ENCODE results near the gene PHYHD1.

PHYHD1 gene

GRCh38 chr9:128901822-128902221 is 19.0 kb upstream of the PHYHD1 start:
- H3K4me3 ChIP-seq (ENCODE audit: low read length in 2 of 2) = no peak overlapping the region
- H3K9me3 ChIP-seq (ENCODE audit: control insufficient read depth in 2 of 2, low read length in 2 of 2) = no peaks in the 10 kb centered on the region
- H3K27ac ChIP-seq (ENCODE audit: low read length) = no peak overlapping the region
- no peak overlapping the region for H3K9ac ChIP-seq (ENCODE audit: low read length in 2 of 2)
- H3K27me3 ChIP-seq (ENCODE audit: control insufficient read depth in 1 of 2, insufficient read depth in 2 of 2, low read length in 2 of 2) = no peaks in the 10 kb centered on the region
- peaks cover 5 to 9% of the 10 kb centered on the region in 2 donors for H3K36me3 ChIP-seq (ENCODE audit: control insufficient read depth in 2 of 2, insufficient read depth in 2 of 2, low read length in 2 of 2)
- H3K4me1 ChIP-seq (ENCODE audit: control insufficient read depth, insufficient read depth, low read length) = peaks cover 5% of the 10 kb centered on the region

GRCh38 chr9:128902351-128903078 is 18.3 kb upstream of the PHYHD1 start:
- peaks cover 5% of the 10 kb centered on the region for H3K4me1 ChIP-seq (ENCODE audit: control insufficient read depth, insufficient read depth, low read length)
- no peaks in the 10 kb centered on the region for H3K9me3 ChIP-seq (ENCODE audit: control insufficient read depth in 2 of 2, low read length in 2 of 2)
- H3K4me3 ChIP-seq (ENCODE audit: low read length in 2 of 2) = no peak overlapping the region
- peak overlapping the region; percentile 18 for H3K27ac ChIP-seq (ENCODE audit: low read length)
- H3K36me3 ChIP-seq (ENCODE audit: control insufficient read depth in 2 of 2, insufficient read depth in 2 of 2, low read length in 2 of 2) = peaks cover 8 to 15% of the 10 kb centered on the region in 2 donors
- no peak overlapping the region for H3K9ac ChIP-seq (ENCODE audit: low read length in 2 of 2)
- H3K27me3 ChIP-seq (ENCODE audit: control insufficient read depth in 1 of 2, insufficient read depth in 2 of 2, low read length in 2 of 2) = no peaks in the 10 kb centered on the region

- Histone ChIP-seq H3K4me1 (ENCODE audit: control insufficient read depth, insufficient read depth, low read length) (peaks cover 5% of the 10 kb centered on the region), H3K27ac (ENCODE audit: low read length) (peak overlapping the region; percentile 18), H3K4me3 (ENCODE audit: low read length in 2 of 2) (no peak overlapping the region), H3K9ac (ENCODE audit: low read length in 2 of 2) (no peak overlapping the region), H3K27me3 (ENCODE audit: control insufficient read depth in 1 of 2, insufficient read depth in 2 of 2, low read length in 2 of 2) (no peaks in the 10 kb centered on the region), H3K36me3 (ENCODE audit: control insufficient read depth in 2 of 2, insufficient read depth in 2 of 2, low read length in 2 of 2) (peaks cover 13 to 20% of the 10 kb centered on the region in 2 donors), H3K9me3 (ENCODE audit: control insufficient read depth in 2 of 2, low read length in 2 of 2) (no peaks in the 10 kb centered on the region)
Measured at GRCh38 chr9:128903079-128903461, 17.7 kb upstream of the PHYHD1 start.

DNA sequence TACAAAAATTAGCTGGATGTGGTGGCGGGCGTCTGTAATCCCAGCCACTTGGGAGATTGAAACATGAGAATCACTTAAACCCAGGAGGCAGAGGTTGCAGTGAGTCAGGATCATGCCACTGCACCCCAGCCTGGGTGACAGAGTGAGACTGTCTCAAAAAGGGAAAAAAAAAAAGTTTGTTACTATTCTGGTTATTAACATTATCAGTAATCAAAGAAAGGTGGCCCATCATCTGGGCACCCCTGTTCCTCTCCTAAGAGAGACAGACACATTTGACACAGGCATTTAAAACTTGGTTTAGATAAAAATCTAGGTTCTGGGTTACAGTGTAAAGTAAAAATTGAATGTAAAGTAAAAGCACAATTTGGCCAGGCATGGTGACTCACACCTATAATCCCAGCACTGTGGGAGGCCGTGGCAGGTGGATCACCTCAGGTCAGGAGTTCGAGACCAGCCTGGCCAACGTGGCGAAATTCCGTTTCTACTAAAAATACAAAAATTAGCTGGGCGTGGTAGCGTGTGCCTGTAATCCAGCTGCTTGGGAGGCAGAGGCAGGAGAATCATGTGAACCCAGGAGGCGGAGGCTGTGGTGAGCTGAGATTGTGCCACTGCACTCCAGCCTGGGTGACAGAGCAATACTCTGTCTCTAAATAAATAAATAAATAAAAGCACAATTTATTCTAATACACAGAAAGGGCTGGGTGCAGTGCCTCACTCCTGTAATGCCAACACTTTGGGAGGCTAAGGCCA is 16.7 kb upstream of the PHYHD1 start:
- Histone ChIP-seq H3K27ac (ENCODE audit: low read length) (no peak overlapping the region), H3K4me3 (ENCODE audit: low read length in 2 of 2) (no peak overlapping the region), H3K9ac (ENCODE audit: low read length in 2 of 2) (no peak overlapping the region), H3K27me3 (ENCODE audit: control insufficient read depth in 1 of 2, insufficient read depth in 2 of 2, low read length in 2 of 2) (no peaks in the 10 kb centered on the region), H3K9me3 (ENCODE audit: control insufficient read depth in 2 of 2, low read length in 2 of 2) (no peaks in the 10 kb centered on the region), H3K4me1 (ENCODE audit: control insufficient read depth, insufficient read depth, low read length) (peaks cover 5% of the 10 kb centered on the region), H3K36me3 (ENCODE audit: control insufficient read depth in 2 of 2, insufficient read depth in 2 of 2, low read length in 2 of 2) (peaks cover 22 to 26% of the 10 kb centered on the region in 2 donors)

GRCh38 chr9:128905964-128906363 is 14.8 kb upstream of the PHYHD1 start:
- Histone ChIP-seq H3K9ac (ENCODE audit: low read length in 2 of 2) (no peak overlapping the region), H3K36me3 (ENCODE audit: control insufficient read depth in 2 of 2, insufficient read depth in 2 of 2, low read length in 2 of 2) (peaks cover 19 to 31% of the 10 kb centered on the region in 2 donors), H3K4me3 (ENCODE audit: low read length in 2 of 2) (no peak overlapping the region), H3K4me1 (ENCODE audit: control insufficient read depth, insufficient read depth, low read length) (peaks cover 17% of the 10 kb centered on the region), H3K9me3 (ENCODE audit: control insufficient read depth in 2 of 2, low read length in 2 of 2) (no peaks in the 10 kb centered on the region), H3K27me3 (ENCODE audit: control insufficient read depth in 1 of 2, insufficient read depth in 2 of 2, low read length in 2 of 2) (no peaks in the 10 kb centered on the region), H3K27ac (ENCODE audit: low read length) (no peak overlapping the region)

DNA sequence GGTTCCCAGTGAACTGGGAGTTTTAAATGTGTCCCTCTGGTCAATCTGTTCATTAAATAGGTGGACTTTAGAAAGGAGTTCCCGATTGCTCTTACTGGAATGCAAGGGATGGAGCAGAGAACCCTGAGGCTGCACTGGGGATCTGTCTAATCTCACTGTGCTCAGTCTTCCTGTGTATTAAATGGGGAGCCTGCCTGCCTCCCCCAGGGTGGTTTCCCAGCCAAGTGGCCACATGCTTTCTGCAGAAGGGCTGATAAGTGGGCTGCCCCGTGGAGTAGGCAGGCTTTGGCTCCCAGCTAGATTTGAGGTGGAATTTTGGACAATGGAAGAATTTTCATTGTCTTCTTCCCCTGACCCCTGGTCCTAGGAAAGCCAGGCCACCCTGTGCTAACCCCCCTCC is 14.0 kb upstream of the PHYHD1 start:
- Histone ChIP-seq H3K9ac (ENCODE audit: low read length in 2 of 2) (no peak overlapping the region), H3K36me3 (ENCODE audit: control insufficient read depth in 2 of 2, insufficient read depth in 2 of 2, low read length in 2 of 2) (peaks cover 19 to 31% of the 10 kb centered on the region in 2 donors), H3K4me1 (ENCODE audit: control insufficient read depth, insufficient read depth, low read length) (peaks cover 25% of the 10 kb centered on the region), H3K9me3 (ENCODE audit: control insufficient read depth in 2 of 2, low read length in 2 of 2) (no peaks in the 10 kb centered on the region), H3K27me3 (ENCODE audit: control insufficient read depth in 1 of 2, insufficient read depth in 2 of 2, low read length in 2 of 2) (no peaks in the 10 kb centered on the region), H3K27ac (ENCODE audit: low read length) (no peak overlapping the region), H3K4me3 (ENCODE audit: low read length in 2 of 2) (no peak overlapping the region)

- Histone ChIP-seq H3K4me1 (ENCODE audit: control insufficient read depth, insufficient read depth, low read length) (peaks cover 37% of the 10 kb centered on the region), H3K27me3 (ENCODE audit: control insufficient read depth in 1 of 2, insufficient read depth in 2 of 2, low read length in 2 of 2) (no peaks in the 10 kb centered on the region), H3K9me3 (ENCODE audit: control insufficient read depth in 2 of 2, low read length in 2 of 2) (no peaks in the 10 kb centered on the region), H3K4me3 (ENCODE audit: low read length in 2 of 2) (no peak overlapping the region), H3K36me3 (ENCODE audit: control insufficient read depth in 2 of 2, insufficient read depth in 2 of 2, low read length in 2 of 2) (peaks cover 19 to 31% of the 10 kb centered on the region in 2 donors), H3K27ac (ENCODE audit: low read length) (no peak overlapping the region), H3K9ac (ENCODE audit: low read length in 2 of 2) (no peak overlapping the region)
Measured at GRCh38 chr9:128908372-128908771, 12.4 kb upstream of the PHYHD1 start.

DNA sequence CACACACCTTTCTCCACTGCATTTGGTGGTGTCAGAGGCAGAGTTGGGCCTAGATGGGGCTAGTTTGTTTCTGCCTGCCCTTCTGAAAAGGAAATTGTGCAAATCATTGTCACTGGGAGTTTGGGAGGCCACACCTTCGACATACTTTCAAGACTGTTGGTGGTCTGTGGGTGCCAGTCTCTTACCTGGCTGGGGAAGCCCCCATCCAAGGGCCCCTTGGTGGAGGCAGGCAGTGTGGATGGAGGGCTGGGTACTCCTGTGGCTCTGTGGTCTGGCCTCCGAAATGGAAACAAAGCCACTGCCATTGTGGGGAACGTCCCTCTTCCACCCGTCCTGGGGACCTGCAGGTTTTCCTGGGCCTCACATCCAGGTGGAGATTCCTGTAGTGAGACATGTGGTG is 10.9 kb upstream of the PHYHD1 start:
- Histone ChIP-seq H3K36me3 (ENCODE audit: control insufficient read depth in 2 of 2, insufficient read depth in 2 of 2, low read length in 2 of 2) (peaks cover 19 to 31% of the 10 kb centered on the region in 2 donors), H3K4me3 (ENCODE audit: low read length in 2 of 2) (no peak overlapping the region), H3K9ac (ENCODE audit: low read length in 2 of 2) (no peak overlapping the region), H3K27me3 (ENCODE audit: control insufficient read depth in 1 of 2, insufficient read depth in 2 of 2, low read length in 2 of 2) (no peaks in the 10 kb centered on the region), H3K4me1 (ENCODE audit: control insufficient read depth, insufficient read depth, low read length) (peaks cover 45% of the 10 kb centered on the region), H3K9me3 (ENCODE audit: control insufficient read depth in 2 of 2, low read length in 2 of 2) (no peaks in the 10 kb centered on the region), H3K27ac (ENCODE audit: low read length) (no peak overlapping the region)

DNA sequence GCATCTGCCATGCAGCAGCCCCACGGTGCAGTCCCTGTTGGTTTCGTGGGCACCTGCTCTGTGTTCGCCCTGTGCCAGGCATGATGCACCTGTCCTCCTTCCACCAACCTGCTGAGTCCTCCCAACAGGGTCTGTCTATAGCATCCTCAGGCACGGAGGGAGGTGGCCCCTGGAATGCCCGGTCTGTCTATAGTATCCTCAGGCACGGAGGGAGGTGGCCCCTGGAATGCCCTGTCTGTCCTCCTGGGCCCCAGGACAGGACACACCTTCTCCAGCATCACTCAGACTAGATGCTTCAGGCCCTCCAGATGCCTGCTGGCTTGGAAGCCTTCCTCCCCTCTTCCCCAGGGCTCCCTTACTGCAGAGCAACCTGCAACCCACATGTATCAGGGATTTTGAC is 9.9 kb upstream of the PHYHD1 start:
- Histone ChIP-seq H3K27ac (ENCODE audit: low read length) (no peak overlapping the region), H3K36me3 (ENCODE audit: control insufficient read depth in 2 of 2, insufficient read depth in 2 of 2, low read length in 2 of 2) (peaks cover 19 to 31% of the 10 kb centered on the region in 2 donors), H3K4me3 (ENCODE audit: low read length in 2 of 2) (peak overlapping the region in 1 of 2 donors; percentile 29), H3K4me1 (ENCODE audit: control insufficient read depth, insufficient read depth, low read length) (peaks cover 47% of the 10 kb centered on the region), H3K9ac (ENCODE audit: low read length in 2 of 2) (peak overlapping the region in 1 of 2 donors; percentile 29), H3K9me3 (ENCODE audit: control insufficient read depth in 2 of 2, low read length in 2 of 2) (no peaks in the 10 kb centered on the region), H3K27me3 (ENCODE audit: control insufficient read depth in 1 of 2, insufficient read depth in 2 of 2, low read length in 2 of 2) (no peaks in the 10 kb centered on the region)

GRCh38 chr9:128911529-128912035 is 9.2 kb upstream of the PHYHD1 start:
- Histone ChIP-seq H3K36me3 (ENCODE audit: control insufficient read depth in 2 of 2, insufficient read depth in 2 of 2, low read length in 2 of 2) (peaks cover 24 to 35% of the 10 kb centered on the region in 2 donors), H3K4me1 (ENCODE audit: control insufficient read depth, insufficient read depth, low read length) (peaks cover 54% of the 10 kb centered on the region), H3K27me3 (ENCODE audit: control insufficient read depth in 1 of 2, insufficient read depth in 2 of 2, low read length in 2 of 2) (no peaks in the 10 kb centered on the region), H3K9me3 (ENCODE audit: control insufficient read depth in 2 of 2, low read length in 2 of 2) (no peaks in the 10 kb centered on the region), H3K9ac (ENCODE audit: low read length in 2 of 2) (no peak overlapping the region), H3K27ac (ENCODE audit: low read length) (peak overlapping the region; percentile 6), H3K4me3 (ENCODE audit: low read length in 2 of 2) (peak overlapping the region in 1 of 2 donors; percentile 29)

Measured in stomach smooth muscle (tissue), 2 donors.